ENCODE data around the gene PGP.

Gene PGP

GRCh38 chr16:2237102-2237482 is 22.5 kb upstream of the PGP start:
- no peak for DNase-seq

DNA sequence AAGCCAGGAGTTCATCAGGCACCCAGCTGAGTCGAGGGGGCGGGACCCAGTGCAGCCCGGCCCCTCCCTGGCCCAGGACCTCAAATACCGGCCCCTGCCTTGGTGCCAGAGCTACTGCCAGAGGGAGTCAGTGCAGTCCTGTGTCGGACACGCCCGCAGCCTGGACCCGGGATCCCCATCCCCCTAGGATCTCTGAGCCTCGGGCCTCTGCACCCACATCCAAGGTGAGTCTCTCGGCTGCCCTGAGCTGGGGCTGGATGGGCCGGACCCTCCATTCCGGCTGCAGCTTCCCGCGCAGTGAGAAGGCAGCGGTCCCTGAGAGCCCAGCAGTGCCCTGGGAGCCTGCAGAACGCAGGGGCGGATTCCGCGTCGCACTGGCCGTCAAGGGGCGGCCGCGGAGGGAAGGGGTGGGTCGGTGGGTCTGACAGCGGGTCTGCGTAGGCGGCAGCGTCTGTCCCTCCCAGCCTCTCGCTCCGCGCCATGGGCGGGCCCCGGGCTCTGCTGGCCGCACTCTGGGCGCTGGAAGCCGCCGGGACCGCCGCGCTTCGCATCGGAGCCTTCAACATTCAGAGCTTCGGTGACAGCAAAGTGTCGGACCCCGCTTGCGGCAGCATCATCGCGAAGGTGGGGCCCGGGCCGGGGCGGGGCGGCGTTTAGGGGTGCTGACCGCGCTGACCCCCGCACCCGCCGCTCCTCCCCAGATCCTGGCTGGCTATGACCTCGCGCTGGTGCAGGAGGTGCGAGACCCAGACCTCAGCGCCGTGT is 21.9 kb upstream of the PGP start, which contains the start of gene DNASE1L2:
DNASE1L2 (plus strand) TSS at position 108 of the 765 bp plus-strand sequence; CDS start at position 481, 373 bp downstream.
- no peak for DNase-seq

GRCh38 chr16:2235695-2236336 is 21.2 kb upstream of the PGP start:
- no peak for DNase-seq

- DNase-seq, result no peak
Measured at GRCh38 chr16:2235234-2235651, 20.6 kb upstream of the PGP start.

DNA sequence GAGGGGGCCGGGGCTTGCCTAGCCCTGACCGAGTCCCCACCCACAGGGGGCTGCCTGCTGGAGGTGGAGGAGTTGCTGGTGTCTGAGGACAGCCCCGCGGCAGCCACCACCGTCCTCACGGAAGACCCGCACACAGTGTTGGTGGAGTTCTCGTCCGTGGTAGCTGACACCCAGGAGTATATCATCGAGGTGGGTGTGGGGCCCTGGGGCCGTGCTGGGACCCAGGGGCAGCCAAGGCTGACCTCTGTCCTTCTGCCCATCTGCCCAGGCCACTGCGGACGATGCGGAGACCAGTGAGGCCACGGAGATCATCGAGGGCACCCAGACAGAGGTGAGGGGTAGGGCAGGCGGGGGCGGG is 20.2 kb upstream of the PGP start:
- no peak for DNase-seq

- DNase-seq, result no peak
Measured at GRCh38 chr16:2233872-2234812, 19.5 kb upstream of the PGP start.

DNA sequence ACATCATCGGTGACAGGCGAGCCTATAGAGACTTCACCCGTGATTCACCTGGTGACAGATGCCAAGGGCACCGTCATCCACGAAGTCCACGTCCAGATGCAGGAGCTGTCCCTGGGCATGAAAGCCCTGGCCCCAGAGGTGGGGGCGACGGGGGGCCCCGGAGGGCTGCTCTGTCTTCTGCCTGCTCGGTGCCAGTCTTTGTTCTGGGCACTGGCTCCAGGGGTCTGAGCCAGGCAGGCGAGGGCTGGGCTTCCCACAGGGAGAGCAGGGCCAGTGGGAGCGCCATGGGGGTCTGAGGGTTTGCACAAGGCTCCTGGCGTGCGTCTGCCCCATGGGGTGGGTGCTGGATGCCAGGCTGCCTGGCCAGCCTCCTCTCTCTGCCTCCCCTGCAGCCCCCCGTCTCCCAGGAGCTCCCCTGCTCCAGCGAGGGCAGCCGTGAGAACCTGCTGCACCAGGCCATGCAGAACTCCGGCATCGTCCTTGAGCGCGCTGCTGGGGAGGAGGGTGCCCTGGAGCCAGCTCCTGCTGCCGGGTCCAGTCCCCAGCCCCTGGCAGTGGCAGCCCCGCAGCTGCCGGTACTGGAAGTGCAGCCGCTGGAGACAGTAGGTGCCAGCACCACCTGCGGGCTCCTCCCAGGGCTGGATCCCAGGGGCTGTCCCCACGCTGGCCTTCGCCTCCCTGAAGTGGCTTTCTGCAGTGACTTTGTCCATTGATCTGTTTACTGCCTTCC is 18.6 kb upstream of the PGP start:
- DNase-seq, result no peak

- DNase-seq, result no peak
Measured at GRCh38 chr16:2232094-2232990, 17.7 kb upstream of the PGP start.

- no peak for DNase-seq
Measured at GRCh38 chr16:2231016-2231931, 16.6 kb upstream of the PGP start.

GRCh38 chr16:2230376-2230775 is 15.7 kb upstream of the PGP start:
- no peak for DNase-seq

GRCh38 chr16:2229632-2230250 is 15.1 kb upstream of the PGP start:
- no peak for DNase-seq

DNA sequence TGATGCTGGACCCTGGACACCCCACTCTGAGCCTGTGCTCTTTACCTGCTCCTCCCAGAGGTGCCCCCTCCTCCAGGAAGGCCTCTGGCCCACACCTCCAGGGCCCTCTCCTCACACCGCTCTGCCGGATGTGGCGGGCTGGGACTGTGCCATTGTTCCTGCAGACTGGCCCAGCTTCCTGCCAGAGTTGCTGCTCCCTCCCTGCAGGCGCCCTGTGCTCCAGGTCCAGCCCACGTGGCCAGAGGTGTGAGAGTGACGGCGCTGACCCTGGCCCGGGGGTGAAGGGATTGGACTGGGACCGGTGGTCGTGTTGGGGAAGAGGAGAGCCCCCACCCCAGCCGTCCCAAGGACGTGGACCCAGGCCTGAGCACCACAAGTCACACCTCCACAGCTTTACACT is 14.5 kb upstream of the PGP start:
- no peak for DNase-seq

DNA sequence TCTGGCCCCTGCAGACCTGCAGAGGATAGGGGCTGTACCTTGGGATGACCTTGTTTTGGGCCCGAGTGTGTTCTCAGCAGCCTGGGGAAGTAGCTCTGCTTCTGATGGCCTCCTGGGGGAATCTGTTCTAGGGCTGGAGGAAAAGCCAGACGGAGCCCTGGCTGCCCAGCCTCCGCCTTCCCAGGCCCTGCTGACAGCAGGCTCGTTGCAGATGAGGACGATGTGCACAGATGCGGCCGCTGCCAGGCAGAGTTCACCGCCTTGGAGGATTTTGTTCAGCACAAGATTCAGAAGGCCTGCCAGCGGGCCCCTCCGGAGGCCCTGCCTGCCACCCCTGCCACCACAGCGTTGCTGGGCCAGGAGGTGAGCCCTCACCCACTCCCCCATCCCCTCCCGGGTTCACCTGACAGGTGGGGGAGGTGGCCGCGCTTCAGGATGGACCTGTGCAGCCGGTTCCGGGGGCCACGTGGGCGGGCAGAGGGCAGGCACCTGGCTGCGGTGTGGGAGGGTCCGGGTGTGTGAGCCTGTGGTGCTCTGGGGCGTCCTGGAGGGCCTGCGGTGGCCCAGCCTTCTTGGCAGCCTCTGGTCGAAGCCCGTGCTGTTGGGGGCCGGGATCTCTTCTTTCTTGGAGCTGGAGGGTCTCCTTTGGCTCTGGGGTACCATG is 13.7 kb upstream of the PGP start:
- DNase-seq, result no peak

DNA sequence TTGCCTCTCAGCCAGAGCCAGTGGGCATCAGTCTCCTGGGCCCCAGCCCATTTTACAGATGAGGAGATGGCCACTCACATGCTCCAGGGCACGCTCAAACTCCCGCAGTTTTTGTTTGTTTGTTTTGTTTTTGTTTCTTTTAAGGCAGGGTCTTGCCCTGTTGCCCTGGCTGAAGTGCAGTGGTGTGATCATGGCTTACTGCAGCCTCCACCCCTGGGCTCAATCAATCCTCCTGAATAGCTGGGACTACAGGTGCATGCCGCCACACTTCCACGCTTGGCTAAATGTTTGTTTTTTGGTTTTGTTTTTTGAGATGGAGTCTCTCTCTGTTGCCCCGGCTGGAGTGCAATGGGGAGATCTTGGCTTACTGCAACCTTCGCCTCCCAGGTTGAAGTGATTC is 12.3 kb upstream of the PGP start:
- DNase-seq, result no peak

- DNase-seq, result no peak
Measured at GRCh38 chr16:2226245-2226793, 11.7 kb upstream of the PGP start.

- DNase-seq, result no peak
Measured at GRCh38 chr16:2223942-2224486, 9.4 kb upstream of the PGP start.

DNA sequence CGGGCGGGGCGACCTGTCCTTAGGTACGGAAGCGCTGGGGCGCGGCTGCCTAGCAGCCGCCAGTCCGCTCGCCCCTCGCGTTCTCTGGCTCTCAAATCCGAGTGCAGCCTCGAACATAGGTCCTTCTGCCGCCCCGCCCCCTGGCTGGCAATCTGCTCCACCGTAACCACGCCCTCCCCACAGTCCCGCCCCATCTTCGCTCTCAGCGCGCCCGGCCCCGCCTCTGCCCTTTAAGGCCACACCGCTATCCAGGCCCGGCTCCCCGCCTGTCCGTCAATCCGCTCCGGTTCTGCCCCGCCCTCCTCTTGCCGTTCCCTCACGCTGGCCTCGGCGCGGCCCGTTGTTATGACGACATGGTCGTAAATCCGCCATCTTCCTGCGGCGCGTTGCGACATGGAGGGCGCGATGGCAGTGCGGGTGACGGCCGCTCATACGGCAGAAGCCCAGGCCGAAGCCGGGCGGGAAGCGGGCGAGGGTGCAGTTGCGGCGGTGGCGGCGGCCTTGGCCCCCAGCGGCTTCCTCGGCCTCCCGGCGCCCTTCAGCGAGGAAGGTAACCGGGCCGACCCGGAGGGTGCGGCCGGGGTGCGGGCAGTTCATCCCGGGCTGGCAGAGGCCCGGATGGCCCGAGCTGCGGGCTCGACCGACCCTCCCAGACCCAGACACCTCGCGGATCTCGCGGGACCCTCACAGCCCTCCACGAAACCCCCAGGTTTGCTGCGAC is 8.7 kb upstream of the PGP start, which contains the start of gene E4F1:
E4F1 (plus strand) TSS at position 371 of the 721 bp plus-strand sequence; CDS start at position 394, 23 bp downstream.
- peak; percentile 94 for DNase-seq

DNA sequence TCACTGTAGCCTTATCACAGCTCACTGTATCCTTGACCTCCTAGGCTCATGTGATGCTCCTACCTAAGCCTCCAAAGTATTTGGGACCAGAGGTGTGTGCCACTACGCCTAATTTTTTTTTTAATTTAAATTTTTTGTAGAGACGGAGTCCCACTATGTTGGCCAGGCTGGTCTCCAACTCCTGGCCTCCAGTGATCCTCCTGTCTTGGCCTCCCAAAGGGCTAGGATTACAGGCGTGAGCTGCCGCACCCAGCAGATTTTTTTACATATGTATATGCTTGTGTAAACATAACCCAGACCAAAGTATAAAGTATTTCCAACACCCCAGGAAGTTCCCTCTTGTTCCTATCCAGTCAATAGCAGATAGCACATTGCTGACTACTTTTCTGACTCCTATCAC is 1.7 kb upstream of the PGP start:
- DNase-seq, result no peak
